ENCODE measurements around the gene DGKH. TPM values are rescaled to one million over a fixed set of nuclear protein-coding genes. Genes with fewer than 3 reads are reported as not detected.
"Not testable (repeated sequence)": the region's sequence is repeated elsewhere in the genome, so short reads cannot be mapped to it uniquely, and the experiment has no call there.

Gene DGKH
- total and polyA plus RNA-seq, 2 donors from 2014 or later, result 1.7 to 28.8 TPM

DNA sequence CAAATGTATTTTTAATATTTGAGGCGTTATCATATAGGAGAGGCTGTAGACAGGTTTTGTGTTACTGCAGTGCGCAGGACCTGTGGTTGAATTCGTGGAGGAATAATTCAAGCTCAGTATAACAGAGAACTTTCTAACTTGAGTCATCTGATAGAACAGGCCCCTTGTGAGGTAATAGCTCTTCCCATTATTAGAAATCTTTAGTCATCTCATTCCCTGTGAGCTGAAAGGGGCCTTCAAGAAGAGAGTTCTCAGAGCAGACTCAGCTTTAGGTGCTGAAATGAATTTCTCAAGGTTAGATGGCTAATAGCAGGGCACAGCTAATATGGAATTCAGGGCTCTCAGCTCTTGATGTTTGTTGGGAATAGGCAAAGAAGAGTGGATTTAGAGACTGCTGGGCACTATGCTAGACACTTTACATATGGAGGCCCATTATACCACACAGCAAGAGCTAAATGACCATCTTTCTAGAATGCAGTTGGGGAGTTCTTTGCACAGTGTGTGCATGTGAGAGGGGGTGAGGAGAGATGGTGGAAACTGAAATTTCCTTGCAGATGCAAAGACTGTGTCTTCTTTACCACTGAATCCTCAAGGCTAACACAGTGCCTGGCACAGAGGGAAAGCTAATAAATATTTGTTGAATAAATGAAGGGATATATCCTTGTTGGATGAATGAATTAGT, 89.5 kb downstream of the DGKH start:
- Histone ChIP-seq H3K36me3 (ENCODE audit: control insufficient read depth in 2 of 3, insufficient read depth in 3 of 3, low read length in 3 of 3) (no peaks in the 10 kb centered on the region), H3K4me3 (ENCODE audit: low read length in 3 of 3) (no peak overlapping the region), H3K4me1 (ENCODE audit: control insufficient read depth in 2 of 3, insufficient read depth in 2 of 3, low read depth in 1 of 3, low read length in 3 of 3) (no peaks in the 10 kb centered on the region), H3K27me3 (ENCODE audit: control insufficient read depth, insufficient read depth, low read length) (no peaks in the 10 kb centered on the region), H3K9me3 (ENCODE audit: control insufficient read depth in 2 of 3, insufficient read depth in 1 of 3, low read length in 3 of 3) (no peaks in the 10 kb centered on the region), H3K27ac (ENCODE audit: low read depth in 2 of 2, low read length in 2 of 2) (no peak overlapping the region), H3K9ac (ENCODE audit: low read length in 3 of 3) (no peak overlapping the region)
- FAIRE-seq (no peak), DNase-seq (no peak)
- intact Hi-C loops (cut with DNase I), result no loop called here
- TF ChIP-seq CTCF (IDR thresholded peaks at IDR 0.05; ENCODE audit: borderline replicate concordance, extremely low read depth, insufficient read depth), result no peak

GRCh38 chr13:42140494-42140893, 92.0 kb downstream of the DGKH start:
- Histone ChIP-seq H3K9ac (ENCODE audit: low read length in 3 of 3) (no peak overlapping the region), H3K4me1 (ENCODE audit: control insufficient read depth in 2 of 3, insufficient read depth in 2 of 3, low read depth in 1 of 3, low read length in 3 of 3) (no peaks in the 10 kb centered on the region), H3K27ac (ENCODE audit: low read depth in 2 of 2, low read length in 2 of 2) (no peak overlapping the region), H3K36me3 (ENCODE audit: control insufficient read depth in 2 of 3, insufficient read depth in 3 of 3, low read length in 3 of 3) (no peaks in the 10 kb centered on the region), H3K4me3 (ENCODE audit: low read length in 3 of 3) (no peak overlapping the region), H3K9me3 (ENCODE audit: control insufficient read depth in 2 of 3, insufficient read depth in 1 of 3, low read length in 3 of 3) (no peaks in the 10 kb centered on the region), H3K27me3 (ENCODE audit: control insufficient read depth, insufficient read depth, low read length) (no peaks in the 10 kb centered on the region)
- FAIRE-seq, result no peak
- intact Hi-C loops (cut with DNase I), result no loop called here
- TF ChIP-seq CTCF (IDR thresholded peaks at IDR 0.05; ENCODE audit: borderline replicate concordance, extremely low read depth, insufficient read depth), result no peak
- no peak for DNase-seq

GRCh38 chr13:42141052-42141451, 92.6 kb downstream of the DGKH start:
- H3K9me3 ChIP-seq (ENCODE audit: control insufficient read depth in 2 of 3, insufficient read depth in 1 of 3, low read length in 3 of 3); H3K9ac ChIP-seq (ENCODE audit: low read length in 3 of 3); H3K36me3 ChIP-seq (ENCODE audit: control insufficient read depth in 2 of 3, insufficient read depth in 3 of 3, low read length in 3 of 3); intact Hi-C loops (cut with DNase I); H3K4me1 ChIP-seq (ENCODE audit: control insufficient read depth in 2 of 3, insufficient read depth in 2 of 3, low read depth in 1 of 3, low read length in 3 of 3); FAIRE-seq; H3K27ac ChIP-seq (ENCODE audit: low read depth in 2 of 2, low read length in 2 of 2); H3K4me3 ChIP-seq (ENCODE audit: low read length in 3 of 3); DNase-seq; H3K27me3 ChIP-seq (ENCODE audit: control insufficient read depth, insufficient read depth, low read length): not testable (repeated sequence)

DNA sequence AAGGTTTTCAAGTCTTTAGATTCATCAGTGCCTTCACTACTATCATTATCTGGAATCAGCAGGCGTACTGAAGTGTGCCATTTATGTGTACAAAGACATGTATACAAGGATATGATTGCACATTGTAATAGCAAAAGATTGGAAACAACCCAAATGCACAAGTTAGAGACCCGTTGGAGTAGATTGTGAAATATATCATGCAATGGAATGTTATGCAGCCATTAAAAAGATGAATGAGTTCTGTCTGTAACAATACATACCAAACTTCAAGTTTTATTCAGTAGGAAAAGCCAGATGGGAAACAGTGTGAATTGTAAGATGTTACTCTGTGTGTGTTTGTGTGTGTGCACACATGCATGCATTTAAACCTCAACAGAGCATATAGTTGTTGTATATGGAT, 97.9 kb downstream of the DGKH start:
- H3K36me3 ChIP-seq (ENCODE audit: control insufficient read depth in 2 of 3, insufficient read depth in 3 of 3, low read length in 3 of 3), result no peaks in the 10 kb centered on the region
- no peak overlapping the region for H3K27ac ChIP-seq (ENCODE audit: low read depth in 2 of 2, low read length in 2 of 2)
- no peak for TF ChIP-seq CTCF (IDR thresholded peaks at IDR 0.05; ENCODE audit: borderline replicate concordance, extremely low read depth, insufficient read depth)
- no peak overlapping the region for H3K4me3 ChIP-seq (ENCODE audit: low read length in 3 of 3)
- no peaks in the 10 kb centered on the region for H3K27me3 ChIP-seq (ENCODE audit: control insufficient read depth, insufficient read depth, low read length)
- FAIRE-seq (no peak), DNase-seq (no peak)
- intact Hi-C loops (cut with DNase I), result no loop called here
- H3K9ac ChIP-seq (ENCODE audit: low read length in 3 of 3), result no peak overlapping the region
- no peaks in the 10 kb centered on the region for H3K4me1 ChIP-seq (ENCODE audit: control insufficient read depth in 2 of 3, insufficient read depth in 2 of 3, low read depth in 1 of 3, low read length in 3 of 3)
- H3K9me3 ChIP-seq (ENCODE audit: control insufficient read depth in 2 of 3, insufficient read depth in 1 of 3, low read length in 3 of 3), result no peaks in the 10 kb centered on the region
